Kidney (tissue), 14 donors: ENCODE measurements around the gene WFDC1. TPM values are rescaled to one million over a fixed set of nuclear protein-coding genes. Genes with fewer than 3 reads are reported as not detected.

ENCODE experiments used
- DNase-seq, 5 donors: peaks; one replicate each; pipeline ENCODE4 v3.0.0-alpha.2; 2013 to 2020
- FAIRE-seq: peaks from 2 replicates; lab custom pipeline; 2012; peaks lifted over from hg19 to GRCh38; lab: Jason Lieb, UNC
- H3K27ac ChIP-seq, 2 donors: one replicate each; pipeline ENCODE4 v1.7.0; 2013; ENCODE audit warnings: low read depth in 2 of 2, low read length in 2 of 2, inconsistent platforms in 1 of 2
- H3K27me3 ChIP-seq: one replicate; pipeline ENCODE4 v1.7.1; 2013; ENCODE audit warnings: low read length, inconsistent platforms; ENCODE audit not compliant: control insufficient read depth, insufficient read depth
- H3K36me3 ChIP-seq, 3 donors: one replicate each; pipeline versions ENCODE4 v1.7.0 to v1.7.1; 2013; ENCODE audit warnings: low read length in 3 of 3, control low read depth in 1 of 3, inconsistent platforms in 1 of 3; ENCODE audit not compliant: insufficient read depth in 3 of 3, control insufficient read depth in 2 of 3
- H3K4me1 ChIP-seq, 3 donors: one replicate each; pipeline versions ENCODE4 v1.7.0 to v1.7.1; 2013; ENCODE audit warnings: low read length in 3 of 3, inconsistent platforms in 1 of 3, low read depth in 1 of 3; ENCODE audit not compliant: control insufficient read depth in 2 of 3, insufficient read depth in 2 of 3
- H3K4me3 ChIP-seq, 3 donors: one replicate each; pipeline versions ENCODE4 v1.7.0 to v1.8.1; 2013; ENCODE audit warnings: low read length in 3 of 3, control low read depth in 1 of 3, inconsistent platforms in 1 of 3
- H3K9ac ChIP-seq, 3 donors: one replicate each; pipeline versions ENCODE4 v1.7.0 to v1.7.1; 2013; ENCODE audit warnings: low read length in 3 of 3, control low read depth in 1 of 3, inconsistent platforms in 1 of 3
- H3K9me3 ChIP-seq, 3 donors: one replicate each; pipeline versions ENCODE4 v1.7.0 to v1.7.1; 2013; ENCODE audit warnings: low read length in 3 of 3, control low read depth in 1 of 3, inconsistent platforms in 1 of 3; ENCODE audit not compliant: control insufficient read depth in 2 of 3, insufficient read depth in 1 of 3
- intact Hi-C: fragments of 100-400 bp; cut with DNase I; formaldehyde crosslinking; loops from one replicate; pipeline ENCODE4 v1.11.1; 2022
- polyA plus RNA-seq: library from polyadenylated mRNA; stranded (reverse); fragments of 350-450 nt; fragmentation: Illumina TruSeq; extraction: RNeasy Lipid Tissue Mini Kit (QIAGEN cat#74804); gene quantifications from one replicate; pipeline ENCODE4 v1.2.3, GENCODE V29; 2014; ENCODE audit warnings: low read depth, low replicate concordance; ENCODE audit not compliant: insufficient read depth
- total RNA-seq: library from RNA; stranded (reverse); fragmentation: NEBNext Ultra II Directional; extraction: Animal tissue kit (Norgen Biotek cat#: 25700); gene quantifications from one replicate; pipeline ENCODE4 v1.2.1, GENCODE V29; 2021
- TF ChIP-seq, protein P1 (sequence below): IDR thresholded peaks from 3 replicates; pipeline ENCODE4 v1.5.1; 2012; ENCODE audit warnings: mild to moderate bottlenecking, moderate library complexity, borderline replicate concordance; ENCODE audit not compliant: insufficient read depth; ENCODE audit errors: extremely low read depth
- donor health status: control.
- donor health status: control.
- donor health status: control.
- donor health status: control.
- donor health status: control.
- donor health status: DM: yes; HTN: yes; CAD: no.
- donor health status: Normal renal cell carcinoma (clear cell type).

The WFDC1 gene
- total and polyA plus RNA-seq, 2 donors from 2014 or later = 11.1 to 34.8 TPM

DNA sequence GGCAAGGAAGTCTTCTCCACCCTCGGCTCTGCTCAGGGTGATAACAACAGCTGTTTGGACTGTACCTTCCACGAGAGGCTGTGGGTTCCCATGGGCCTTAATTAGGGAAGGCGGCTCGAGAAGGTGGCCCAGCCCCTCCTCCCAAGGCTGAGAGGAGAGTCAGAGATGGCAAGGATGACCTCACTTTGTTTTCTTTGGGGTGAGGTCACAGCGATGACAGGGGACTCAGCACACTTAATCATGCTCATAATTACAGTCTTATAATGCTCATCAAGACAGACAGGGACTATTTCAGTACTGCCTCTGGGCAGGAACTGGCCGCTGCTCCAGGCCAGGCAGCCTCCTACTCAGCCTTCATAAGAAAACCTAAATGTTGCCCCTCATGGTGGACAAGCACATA is 19.7 kb downstream of the WFDC1 start:
- Histone ChIP-seq H3K9me3 (peaks cover 1 to 3% (median 3%) of the 10 kb centered on the region in 3 donors), H3K27me3 (no peaks in the 10 kb centered on the region), H3K4me3 (no peak overlapping the region), H3K36me3 (no peaks in the 10 kb centered on the region), H3K9ac (no peak overlapping the region), H3K27ac (no peak overlapping the region), H3K4me1 (no peaks in the 10 kb centered on the region)
- TF ChIP-seq, protein P1, sequence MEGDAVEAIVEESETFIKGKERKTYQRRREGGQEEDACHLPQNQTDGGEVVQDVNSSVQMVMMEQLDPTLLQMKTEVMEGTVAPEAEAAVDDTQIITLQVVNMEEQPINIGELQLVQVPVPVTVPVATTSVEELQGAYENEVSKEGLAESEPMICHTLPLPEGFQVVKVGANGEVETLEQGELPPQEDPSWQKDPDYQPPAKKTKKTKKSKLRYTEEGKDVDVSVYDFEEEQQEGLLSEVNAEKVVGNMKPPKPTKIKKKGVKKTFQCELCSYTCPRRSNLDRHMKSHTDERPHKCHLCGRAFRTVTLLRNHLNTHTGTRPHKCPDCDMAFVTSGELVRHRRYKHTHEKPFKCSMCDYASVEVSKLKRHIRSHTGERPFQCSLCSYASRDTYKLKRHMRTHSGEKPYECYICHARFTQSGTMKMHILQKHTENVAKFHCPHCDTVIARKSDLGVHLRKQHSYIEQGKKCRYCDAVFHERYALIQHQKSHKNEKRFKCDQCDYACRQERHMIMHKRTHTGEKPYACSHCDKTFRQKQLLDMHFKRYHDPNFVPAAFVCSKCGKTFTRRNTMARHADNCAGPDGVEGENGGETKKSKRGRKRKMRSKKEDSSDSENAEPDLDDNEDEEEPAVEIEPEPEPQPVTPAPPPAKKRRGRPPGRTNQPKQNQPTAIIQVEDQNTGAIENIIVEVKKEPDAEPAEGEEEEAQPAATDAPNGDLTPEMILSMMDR = no peak
- intact Hi-C loops = no loop called here
- FAIRE-seq (no peak), DNase-seq (no peak)

DNA sequence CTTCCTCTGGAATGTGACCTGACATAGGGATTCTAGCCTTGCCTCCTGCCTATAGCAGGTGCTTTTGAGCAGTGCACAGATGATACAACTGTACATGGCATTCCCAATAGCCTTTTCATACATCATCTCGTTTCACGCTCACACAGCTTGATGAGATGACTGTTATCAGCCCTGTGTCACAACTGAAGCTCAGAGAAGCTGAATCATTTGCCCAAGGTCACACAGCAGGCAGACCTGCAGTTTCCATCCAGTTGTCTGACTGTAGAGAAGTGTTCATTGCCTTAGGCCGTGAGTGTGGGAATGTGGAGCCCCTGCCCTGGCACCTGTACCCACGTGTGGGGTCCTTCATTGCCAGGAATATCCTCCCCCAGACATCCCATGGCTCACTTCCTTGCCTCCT is 20.1 kb downstream of the WFDC1 start:
- no peaks in the 10 kb centered on the region for H3K36me3 ChIP-seq
- no peak overlapping the region for H3K27ac ChIP-seq
- H3K27me3 ChIP-seq = no peaks in the 10 kb centered on the region
- FAIRE-seq (no peak), DNase-seq (no peak)
- intact Hi-C loops = no loop called here
- no peaks in the 10 kb centered on the region for H3K4me1 ChIP-seq
- TF ChIP-seq, protein P1 = no peak
- peaks cover 1 to 3% (median 3%) of the 10 kb centered on the region in 3 donors for H3K9me3 ChIP-seq
- no peak overlapping the region for H3K9ac ChIP-seq
- no peak overlapping the region for H3K4me3 ChIP-seq

DNA sequence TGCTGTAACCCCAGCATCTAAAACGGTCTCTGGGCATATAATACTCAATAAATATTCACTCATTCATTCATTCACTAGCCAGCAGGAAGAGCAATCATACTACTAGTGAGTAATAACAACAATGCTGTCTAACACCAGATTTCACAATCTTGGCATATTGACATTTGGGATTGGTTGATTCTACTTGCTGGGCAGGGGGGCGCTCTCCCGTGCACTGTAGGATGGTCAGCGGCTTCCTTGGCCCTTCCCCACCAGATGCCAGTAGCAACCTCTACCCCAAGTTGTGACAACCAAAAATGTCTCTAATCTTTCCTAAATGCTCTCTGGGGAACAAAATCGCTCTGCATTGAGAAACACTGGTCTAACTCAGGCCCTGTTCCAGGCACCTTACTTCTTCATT is 20.7 kb downstream of the WFDC1 start:
- H3K9me3 ChIP-seq = peaks cover 1 to 3% (median 3%) of the 10 kb centered on the region in 3 donors
- TF ChIP-seq, protein P1 = no peak
- DNase-seq = no peak

More for the DNA sequence above, 20.7 kb downstream of the WFDC1 start:
- H3K9ac ChIP-seq = no peak overlapping the region
- no peak overlapping the region for H3K4me3 ChIP-seq
- H3K36me3 ChIP-seq = no peaks in the 10 kb centered on the region
- no peak overlapping the region for H3K27ac ChIP-seq
- no peak for FAIRE-seq
- intact Hi-C loops = no loop called here
- H3K27me3 ChIP-seq = no peaks in the 10 kb centered on the region
- no peaks in the 10 kb centered on the region for H3K4me1 ChIP-seq
